T-helper 1 cell (primary cell): Measurements from ENCODE around the gene ARMC10.
"Not testable (repeated sequence)": the region's sequence is repeated elsewhere in the genome, so short reads cannot be mapped to it uniquely, and the experiment has no call there.

Source experiments
- DNase-seq, 5 donors: peaks; one replicate each; pipeline ENCODE4 v3.0.0-alpha.2; 2012 to 2020
- total RNA-seq, 4 donors: gene quantifications; one replicate each; lab custom pipeline; 2026; lab: John Stamatoyannopoulos, UW

Gene ARMC10
- total RNA-seq, result 14.7 to 21.1 (median 18.1) reads per million in 4 donors

GRCh38 chr7:103074519-103075336, at the start of gene ARMC10, which contains the start of gene FBXL13:
TSS of gene ARMC10 (plus strand) at chr7:103075140. CDS start at chr7:103075273, 133 bp downstream.
TSS of gene FBXL13 (minus strand) at chr7:103074796.
- DNase-seq, result peak; percentile 82 to 88 (median 85)

GRCh38 chr7:103025341-103025740, 49.6 kb upstream of the ARMC10 start:
- no peak for DNase-seq

- no peak for DNase-seq
Observed at GRCh38 chr7:103031024-103031423, 43.9 kb upstream of the ARMC10 start.

- no peak for DNase-seq
Observed at GRCh38 chr7:103031781-103032180, 43.2 kb upstream of the ARMC10 start.

- DNase-seq, result not testable (repeated sequence)
Observed at GRCh38 chr7:103034318-103034717, 40.6 kb upstream of the ARMC10 start.

GRCh38 chr7:103037476-103037822, 37.5 kb upstream of the ARMC10 start:
- DNase-seq, result no peak

- not testable (repeated sequence) for DNase-seq
Observed at GRCh38 chr7:103037823-103038739, 36.9 kb upstream of the ARMC10 start.

- DNase-seq, result not testable (repeated sequence)
Observed at GRCh38 chr7:103041815-103042214, 33.1 kb upstream of the ARMC10 start.

- DNase-seq, result no peak
Observed at GRCh38 chr7:103048833-103049232, 26.1 kb upstream of the ARMC10 start.

- no peak for DNase-seq
Observed at GRCh38 chr7:103051519-103051918, 23.4 kb upstream of the ARMC10 start.

GRCh38 chr7:103056006-103056405, 18.9 kb upstream of the ARMC10 start:
- DNase-seq, result not testable (repeated sequence)

- DNase-seq, result no peak
Observed at GRCh38 chr7:103058122-103058521, 16.8 kb upstream of the ARMC10 start.

GRCh38 chr7:103059471-103059870, 15.5 kb upstream of the ARMC10 start:
- no peak for DNase-seq

- no peak for DNase-seq
Observed at GRCh38 chr7:103063895-103064294, 11.0 kb upstream of the ARMC10 start.

GRCh38 chr7:103065667-103066066, 9.3 kb upstream of the ARMC10 start:
- DNase-seq, result peak in 3 of 5 donors; percentile 14 to 35 (median 17)

- no peak for DNase-seq
Observed at GRCh38 chr7:103068414-103069403, 6.2 kb upstream of the ARMC10 start.

GRCh38 chr7:103071000-103071399, 3.9 kb upstream of the ARMC10 start:
- DNase-seq, result no peak

GRCh38 chr7:103073989-103074518, 886 bp upstream of the ARMC10 start:
- DNase-seq, result no peak

GRCh38 chr7:103075337-103075918, 488 bp downstream of the ARMC10 start:
- peak; percentile 42 to 63 (median 53) for DNase-seq

GRCh38 chr7:103076764-103077163, 1.8 kb downstream of the ARMC10 start:
- no peak for DNase-seq

GRCh38 chr7:103077318-103077717, 2.4 kb downstream of the ARMC10 start:
- DNase-seq, result no peak
